ENCODE results near the gene P3H1.

The P3H1 gene

GRCh38 chr1:42745851-42746250 is 21.0 kb downstream of the P3H1 start:
- in situ Hi-C loops (cut with MboI; ENCODE audit: low sequenced_read_pairs) = no loop called here

DNA sequence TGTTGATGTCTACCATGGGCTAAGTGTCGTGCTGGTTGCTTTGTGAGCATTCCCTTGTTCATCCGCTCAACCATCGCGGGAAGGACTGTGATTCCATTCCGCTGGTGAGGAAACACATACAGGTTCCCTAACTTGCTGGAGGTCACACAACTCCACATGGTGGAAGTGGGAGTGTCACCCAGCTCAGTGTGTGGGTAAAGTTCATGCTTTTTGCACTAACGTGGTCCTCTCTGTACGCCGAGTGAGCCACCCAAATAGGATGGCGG is 22.7 kb downstream of the P3H1 start:
- in situ Hi-C loops (cut with MboI; ENCODE audit: low sequenced_read_pairs) = no loop called here

DNA sequence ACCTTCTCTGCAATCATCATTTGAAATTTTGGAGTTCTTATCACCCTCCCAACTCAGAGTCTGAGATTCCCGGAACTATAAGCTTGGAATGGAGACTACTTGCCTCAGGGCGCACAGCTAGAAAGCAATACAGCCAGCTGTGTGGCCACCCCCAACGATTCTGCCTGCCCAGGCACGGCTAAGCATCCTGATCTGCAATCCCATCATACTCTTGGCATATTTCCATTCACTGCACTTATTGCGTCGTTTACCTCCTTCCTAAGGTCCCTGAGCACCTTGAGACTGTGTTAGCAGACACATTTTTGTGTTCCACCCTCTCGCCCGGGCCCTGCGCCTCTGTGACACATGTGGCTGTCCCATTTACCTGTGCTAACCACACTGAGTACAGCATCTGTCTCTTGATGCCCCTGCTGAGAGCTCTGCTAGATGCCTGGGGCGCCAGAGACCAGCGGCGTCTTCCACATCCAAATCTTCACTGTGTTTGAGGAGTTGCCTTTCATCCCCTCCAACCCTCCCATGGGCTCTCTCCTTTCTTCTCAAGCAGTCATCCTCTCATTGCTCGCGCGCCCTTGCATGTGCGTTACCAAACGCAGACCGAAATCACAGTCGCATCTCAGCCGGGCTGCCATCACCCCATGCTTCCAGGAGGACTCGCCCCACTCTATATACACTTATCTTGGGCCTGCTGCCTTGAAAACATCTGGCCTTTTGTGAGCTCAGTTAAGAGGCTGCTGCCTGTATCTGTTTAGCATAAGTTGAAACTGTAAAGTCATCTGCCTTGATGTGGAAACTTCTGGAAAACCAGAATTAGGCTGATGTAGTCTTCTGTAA is 23.3 kb downstream of the P3H1 start:
- in situ Hi-C loops (cut with MboI; ENCODE audit: low sequenced_read_pairs) = no loop called here

GRCh38 chr1:42742617-42743316 is 24.1 kb downstream of the P3H1 start:
- in situ Hi-C loops (cut with MboI; ENCODE audit: low sequenced_read_pairs) = no loop called here

GRCh38 chr1:42742141-42742540 is 24.7 kb downstream of the P3H1 start:
- in situ Hi-C loops (cut with MboI; ENCODE audit: low sequenced_read_pairs) = no loop called here

DNA sequence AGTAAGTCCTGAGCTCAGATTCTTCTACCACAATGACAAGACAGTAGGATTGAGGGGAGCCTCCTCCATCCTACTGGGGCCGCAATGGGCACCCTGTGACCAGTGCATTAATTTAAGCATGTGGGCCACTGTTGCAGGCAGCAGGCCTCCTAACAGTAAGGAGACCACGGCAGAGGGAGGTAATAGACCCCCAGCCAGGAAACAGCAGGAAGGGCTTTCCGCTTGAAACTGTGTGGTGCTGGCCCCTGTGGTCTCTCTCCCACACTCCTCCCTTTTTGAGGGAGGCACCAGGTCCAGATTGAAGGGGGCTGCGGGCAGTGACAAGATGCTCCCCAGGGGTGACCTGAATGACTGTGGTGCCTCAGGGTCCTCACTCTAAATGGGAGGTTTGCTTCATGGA is 25.1 kb downstream of the P3H1 start:
- in situ Hi-C loops (cut with MboI; ENCODE audit: low sequenced_read_pairs) = no loop called here

GRCh38 chr1:42740851-42741580 is 25.8 kb downstream of the P3H1 start:
- in situ Hi-C loops (cut with MboI; ENCODE audit: low sequenced_read_pairs) = no loop called here

GRCh38 chr1:42739753-42740700 is 26.8 kb downstream of the P3H1 start, which contains the start of gene CLDN19:
TSS of gene CLDN19 (minus strand) at chr1:42740236. CDS start at chr1:42740063, 173 bp downstream.
- in situ Hi-C loops (cut with MboI; ENCODE audit: low sequenced_read_pairs) = no loop called here

- in situ Hi-C loops (cut with MboI; ENCODE audit: low sequenced_read_pairs) = no loop called here
These were observed 28.1 kb downstream of the P3H1 start for GRCh38 chr1:42738678-42739226.

DNA sequence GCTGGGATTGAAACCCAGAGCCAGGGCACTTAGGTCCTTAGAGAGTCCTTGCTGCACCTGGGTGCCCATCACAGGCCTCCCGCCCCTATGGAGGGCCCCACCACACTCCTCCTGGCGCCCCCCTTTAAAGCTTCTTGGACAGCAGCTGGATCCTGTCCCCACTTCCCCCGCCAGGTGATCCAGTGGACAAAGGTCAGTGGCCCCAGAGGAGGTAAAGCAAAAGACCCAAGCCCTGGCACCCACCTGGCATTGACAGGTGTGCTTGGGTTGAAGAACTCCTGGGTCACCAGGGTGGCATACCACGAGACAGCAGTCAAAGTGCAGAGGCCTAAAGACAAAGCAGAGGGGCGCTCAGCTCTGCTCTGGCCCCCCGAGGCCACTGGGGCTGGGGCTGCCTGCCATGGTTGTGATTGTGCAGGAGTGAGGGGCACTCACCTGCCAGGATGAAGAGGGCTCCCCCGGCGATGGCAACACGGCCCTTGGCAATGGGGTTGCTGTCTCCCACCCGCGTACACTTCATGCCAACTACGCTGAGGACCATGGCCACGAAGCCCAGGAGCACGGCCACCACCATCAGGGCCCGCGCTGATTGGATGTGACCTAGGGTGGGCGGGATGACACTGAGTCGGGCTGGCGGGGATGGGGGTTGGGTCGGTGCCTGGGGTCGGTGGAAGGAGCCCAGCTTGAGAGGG is 28.7 kb downstream of the P3H1 start:
- in situ Hi-C loops (cut with MboI; ENCODE audit: low sequenced_read_pairs) = no loop called here

DNA sequence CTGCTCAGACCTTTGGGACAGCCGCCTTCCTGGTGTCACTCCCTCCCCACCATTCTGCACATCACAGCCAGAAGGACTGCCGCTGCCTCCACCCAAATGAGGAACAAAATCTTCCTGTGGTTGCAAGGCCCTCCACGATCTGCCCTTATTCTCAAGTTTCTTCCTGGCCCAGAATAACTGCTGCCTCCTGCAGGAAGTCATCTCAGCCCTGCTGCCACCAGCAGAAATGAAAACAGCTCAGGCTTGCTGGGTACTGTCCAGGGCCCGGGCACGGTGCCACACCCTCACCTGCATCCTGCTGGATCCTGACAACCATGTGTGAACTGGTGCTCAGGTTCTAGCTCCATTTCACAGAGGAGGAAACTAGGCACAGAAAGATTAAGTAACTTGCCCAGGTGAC is 29.6 kb downstream of the P3H1 start:
- in situ Hi-C loops (cut with MboI; ENCODE audit: low sequenced_read_pairs) = no loop called here

GRCh38 chr1:42736571-42737200 is 30.1 kb downstream of the P3H1 start:
- in situ Hi-C loops (cut with MboI; ENCODE audit: low sequenced_read_pairs) = no loop called here

- in situ Hi-C loops (cut with MboI; ENCODE audit: low sequenced_read_pairs) = no loop called here
These were observed 30.7 kb downstream of the P3H1 start for GRCh38 chr1:42736152-42736551.

- in situ Hi-C loops (cut with MboI; ENCODE audit: low sequenced_read_pairs) = no loop called here
These were observed 31.2 kb downstream of the P3H1 start for GRCh38 chr1:42735477-42736105.

DNA sequence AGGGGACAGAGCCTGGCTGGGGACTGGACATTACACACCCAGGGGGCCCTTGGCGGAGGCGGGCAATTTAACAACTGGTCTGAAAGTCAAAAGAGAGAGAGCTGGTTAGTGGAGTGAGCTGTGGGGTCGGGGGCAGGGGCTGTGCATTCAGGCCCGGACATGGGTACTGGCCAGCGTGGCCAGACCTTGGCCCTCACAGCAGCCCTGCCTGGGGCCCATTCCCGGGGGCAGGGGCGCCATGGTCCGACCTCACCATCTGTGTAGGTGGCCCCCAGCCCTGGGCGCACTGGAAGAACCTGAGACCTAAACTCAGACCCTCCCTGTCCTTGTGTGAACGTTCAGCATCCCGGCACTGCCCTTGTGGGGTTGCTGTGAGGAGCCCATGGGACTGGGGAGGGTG is 31.8 kb downstream of the P3H1 start:
- in situ Hi-C loops (cut with MboI; ENCODE audit: low sequenced_read_pairs) = no loop called here

- in situ Hi-C loops (cut with MboI; ENCODE audit: low sequenced_read_pairs) = no loop called here
These were observed 32.4 kb downstream of the P3H1 start for GRCh38 chr1:42734201-42735035.

- in situ Hi-C loops (cut with MboI; ENCODE audit: low sequenced_read_pairs) = no loop called here
These were observed 33.2 kb downstream of the P3H1 start for GRCh38 chr1:42733415-42734200.
